CD4-positive, alpha-beta T cell treated with Interleukin-4 for 1 hour (primary cell): ENCODE measurements around the gene PKHD1.
A peak's percentile ranks its signal among the peaks of the same experiment; 100 is the strongest.
"Not testable (repeated sequence)": the region's sequence is repeated elsewhere in the genome, so short reads cannot be mapped to it uniquely, and the experiment has no call there.

ENCODE experiments used
- DNase-seq, 2 donors: peaks; one replicate each; pipeline ENCODE4 v3.0.0-alpha.2; 2020 to 2022

Gene PKHD1

GRCh38 chr6:51918347-51918746 lies 169.1 kb downstream of the PKHD1 start:
- DNase-seq: not testable (repeated sequence)

- no peak for DNase-seq
These were observed 172.3 kb downstream of the PKHD1 start for GRCh38 chr6:51915098-51915497.

- no peak for DNase-seq
These were observed 174.1 kb downstream of the PKHD1 start for GRCh38 chr6:51913265-51913664.

- DNase-seq: no peak
These were observed 176.6 kb downstream of the PKHD1 start for GRCh38 chr6:51910851-51911250.

- DNase-seq: no peak
These were observed 179.2 kb downstream of the PKHD1 start for GRCh38 chr6:51908243-51908642.

- DNase-seq: no peak
These were observed 185.3 kb downstream of the PKHD1 start for GRCh38 chr6:51901766-51902764.

- no peak for DNase-seq
These were observed 194.0 kb downstream of the PKHD1 start for GRCh38 chr6:51893366-51893765.

- DNase-seq: no peak
These were observed 194.7 kb downstream of the PKHD1 start for GRCh38 chr6:51892750-51893149.

- no peak for DNase-seq
These were observed 195.1 kb downstream of the PKHD1 start for GRCh38 chr6:51892339-51892738.

GRCh38 chr6:51891784-51892183 lies 195.6 kb downstream of the PKHD1 start:
- DNase-seq: no peak

- DNase-seq: no peak
These were observed 199.6 kb downstream of the PKHD1 start for GRCh38 chr6:51887859-51888258.

GRCh38 chr6:51885957-51886356 lies 201.5 kb downstream of the PKHD1 start:
- no peak for DNase-seq

- no peak for DNase-seq
These were observed 218.6 kb downstream of the PKHD1 start for GRCh38 chr6:51868591-51869355.

GRCh38 chr6:51866867-51867266 lies 220.5 kb downstream of the PKHD1 start:
- DNase-seq: no peak

- no peak for DNase-seq
These were observed 221.4 kb downstream of the PKHD1 start for GRCh38 chr6:51865996-51866395.

GRCh38 chr6:51865176-51865575 lies 222.2 kb downstream of the PKHD1 start:
- DNase-seq: no peak

GRCh38 chr6:51857134-51857533 lies 230.3 kb downstream of the PKHD1 start:
- DNase-seq: no peak

- no peak for DNase-seq
These were observed 230.9 kb downstream of the PKHD1 start for GRCh38 chr6:51856508-51856907.

GRCh38 chr6:51855310-51856082 lies 231.9 kb downstream of the PKHD1 start:
- peak in 1 of 2 donors; percentile 36 for DNase-seq

- DNase-seq: no peak
These were observed 232.5 kb downstream of the PKHD1 start for GRCh38 chr6:51854876-51855275.

- no peak for DNase-seq
These were observed 233.1 kb downstream of the PKHD1 start for GRCh38 chr6:51854347-51854746.

- DNase-seq: not testable (repeated sequence)
These were observed 234.3 kb downstream of the PKHD1 start for GRCh38 chr6:51853109-51853508.

GRCh38 chr6:51846531-51846930 lies 240.9 kb downstream of the PKHD1 start:
- no peak for DNase-seq
